Raji (cell line): ENCODE results near the gene RPS27L.

ENCODE experiments used
- POLR2A ChIP-seq: IDR thresholded peaks from 2 replicates; pipeline ENCODE4 v1.6.1; 2011; ENCODE audit warnings: low read depth, low read length, control low read depth; ENCODE audit not compliant: insufficient read depth

RPS27L gene

DNA sequence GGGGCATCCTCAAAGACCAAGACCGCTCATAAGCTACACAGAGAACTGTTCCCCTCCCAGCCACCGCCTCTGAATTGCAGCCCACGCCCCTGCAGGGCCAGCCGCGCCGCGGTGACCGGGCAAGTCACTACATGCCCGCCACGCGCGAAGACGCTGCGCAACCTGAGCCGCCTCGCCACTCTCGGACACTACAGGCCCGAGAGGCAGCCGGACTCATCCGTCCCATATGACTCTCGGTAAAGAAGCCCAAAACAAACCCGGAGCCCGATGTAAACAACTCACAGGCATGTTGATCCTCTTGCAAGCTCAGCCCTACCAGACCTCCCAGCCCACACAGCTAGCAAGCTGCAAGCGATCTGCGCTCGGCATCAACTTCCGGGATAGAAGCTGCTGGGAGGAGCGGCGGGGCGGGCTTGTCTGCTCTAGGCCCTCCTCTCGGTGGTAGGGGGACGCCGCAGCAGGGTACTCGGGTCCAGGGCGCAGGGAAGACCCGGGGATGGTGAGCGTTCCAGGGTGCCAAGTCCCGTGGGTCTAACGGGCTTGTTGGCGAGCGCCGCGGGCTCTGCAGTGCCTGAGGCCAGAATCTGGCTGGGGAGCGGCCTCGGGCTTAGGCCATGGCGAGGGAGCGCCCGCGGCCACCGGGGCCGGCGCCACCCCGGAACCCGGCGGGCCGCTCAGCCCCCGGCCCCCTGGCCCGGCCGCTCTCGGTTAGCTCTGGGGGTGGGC is at the start of gene RPS27L:
RPS27L (minus strand) TSS at position 360 of the 726 bp plus-strand sequence; CDS start at position 288, 72 bp downstream.
- TF ChIP-seq POLR2A: peak; percentile 96

GRCh38 chr15:63206079-63206478 is 48.8 kb upstream of the RPS27L start:
- TF ChIP-seq POLR2A: no peak

DNA sequence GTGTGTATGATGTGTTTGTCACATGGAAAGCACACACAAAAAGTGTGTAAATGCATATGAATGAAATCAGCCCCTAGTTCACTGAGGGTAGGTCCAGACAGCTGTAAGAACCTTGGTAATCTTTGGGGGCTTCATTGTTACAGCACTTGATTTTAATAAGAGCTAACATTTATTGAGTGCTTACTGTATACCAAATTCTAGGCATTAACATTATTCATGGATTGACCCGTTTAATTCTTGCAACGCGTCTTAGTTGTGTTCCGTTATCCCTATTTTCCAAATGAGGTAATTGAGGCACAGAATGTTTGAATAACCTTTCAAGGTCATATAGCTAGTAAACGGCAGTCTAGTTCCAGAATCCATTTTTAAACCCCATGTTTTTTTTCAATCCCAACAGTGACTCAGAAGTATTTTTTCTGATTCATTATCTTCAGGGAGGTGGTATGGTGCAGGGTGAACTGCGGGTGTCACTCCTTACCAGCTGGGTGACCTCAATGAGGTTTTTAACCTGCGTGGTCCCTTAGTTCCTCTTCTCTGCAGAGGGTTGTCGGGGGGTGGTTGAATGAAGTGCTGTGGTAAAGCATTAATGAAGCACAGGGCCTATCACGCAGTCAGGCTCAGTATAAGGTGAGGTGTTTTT is 46.3 kb upstream of the RPS27L start:
- no peak for TF ChIP-seq POLR2A

DNA sequence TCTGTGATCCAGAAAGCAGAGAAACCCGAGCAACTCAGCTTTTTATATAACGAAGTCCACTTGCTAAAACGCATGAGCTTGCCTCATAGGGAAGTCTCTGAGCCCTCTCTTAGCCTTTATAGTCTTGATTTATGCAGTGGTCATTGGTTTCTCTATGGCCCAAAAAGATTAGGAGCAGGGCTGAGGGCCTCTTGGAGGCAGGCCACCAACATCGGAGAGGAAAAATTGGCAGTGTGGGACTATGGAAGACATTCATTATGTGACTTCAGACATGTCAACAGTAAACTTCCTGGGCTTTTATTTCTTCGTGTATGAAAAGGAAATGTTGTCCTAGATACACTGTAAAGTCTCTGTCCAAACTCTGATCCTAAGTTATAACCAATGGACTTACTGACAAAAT is 45.6 kb upstream of the RPS27L start:
- TF ChIP-seq POLR2A: no peak

DNA sequence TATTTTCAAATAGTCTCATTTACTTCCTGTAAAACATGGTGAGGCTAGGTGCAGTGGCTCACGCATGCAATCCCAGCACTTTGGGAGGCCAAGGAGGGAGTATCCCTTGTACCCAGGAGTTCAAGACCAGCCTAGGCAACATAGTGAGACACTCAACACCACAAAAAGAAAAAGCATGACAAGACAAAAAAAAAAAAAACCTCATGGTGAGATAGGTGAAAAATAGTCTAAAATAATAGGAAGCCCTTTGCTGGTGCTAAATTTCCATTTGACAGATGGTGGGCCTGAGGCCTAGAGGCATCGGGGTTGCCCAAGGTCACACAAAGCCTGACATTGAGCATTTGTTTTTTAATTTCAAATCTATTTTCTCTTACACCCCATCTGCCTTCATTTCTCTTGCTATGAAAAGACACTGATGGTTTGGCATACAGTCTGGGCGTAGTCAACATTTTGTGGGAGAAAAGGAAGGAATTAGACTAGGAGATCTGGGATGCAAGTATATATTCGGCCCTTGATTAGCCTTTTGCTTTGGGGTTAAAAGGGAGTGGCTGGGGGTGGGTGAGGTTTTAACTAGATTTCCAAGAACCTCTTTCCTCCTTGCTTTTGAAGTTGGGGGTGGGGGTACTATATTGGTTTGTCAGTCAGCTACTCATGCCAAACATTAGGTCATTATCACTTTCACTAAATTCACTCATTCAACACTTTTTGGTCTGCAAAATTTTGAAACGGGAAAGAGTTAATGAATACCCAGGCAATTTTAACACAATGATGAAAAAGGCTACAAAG is 43.4 kb upstream of the RPS27L start:
- TF ChIP-seq POLR2A: no peak

GRCh38 chr15:63198371-63199250 is 41.3 kb upstream of the RPS27L start:
- no peak for TF ChIP-seq POLR2A

GRCh38 chr15:63197626-63198025 is 40.3 kb upstream of the RPS27L start:
- no peak for TF ChIP-seq POLR2A

DNA sequence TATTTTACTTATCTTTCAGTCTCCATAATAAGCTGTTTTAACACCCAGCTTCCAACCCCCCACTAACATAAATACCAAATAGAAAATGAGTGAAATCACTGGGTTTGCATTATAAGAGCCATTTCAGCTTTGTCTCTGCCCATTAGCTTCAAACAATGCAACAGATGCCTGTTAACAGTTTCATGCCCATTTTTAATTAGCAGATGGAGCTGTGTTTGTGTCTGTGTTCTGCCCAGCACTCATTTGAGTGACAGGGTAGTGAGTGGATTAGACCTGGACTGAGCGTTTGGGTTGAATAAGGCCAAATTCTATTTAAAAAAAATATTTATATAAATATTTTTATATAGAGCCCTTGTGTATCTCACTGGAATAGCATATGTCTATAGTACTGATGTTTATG is 39.6 kb upstream of the RPS27L start:
- no peak for TF ChIP-seq POLR2A

- no peak for TF ChIP-seq POLR2A
Observed at GRCh38 chr15:63195569-63196015, 38.3 kb upstream of the RPS27L start.

DNA sequence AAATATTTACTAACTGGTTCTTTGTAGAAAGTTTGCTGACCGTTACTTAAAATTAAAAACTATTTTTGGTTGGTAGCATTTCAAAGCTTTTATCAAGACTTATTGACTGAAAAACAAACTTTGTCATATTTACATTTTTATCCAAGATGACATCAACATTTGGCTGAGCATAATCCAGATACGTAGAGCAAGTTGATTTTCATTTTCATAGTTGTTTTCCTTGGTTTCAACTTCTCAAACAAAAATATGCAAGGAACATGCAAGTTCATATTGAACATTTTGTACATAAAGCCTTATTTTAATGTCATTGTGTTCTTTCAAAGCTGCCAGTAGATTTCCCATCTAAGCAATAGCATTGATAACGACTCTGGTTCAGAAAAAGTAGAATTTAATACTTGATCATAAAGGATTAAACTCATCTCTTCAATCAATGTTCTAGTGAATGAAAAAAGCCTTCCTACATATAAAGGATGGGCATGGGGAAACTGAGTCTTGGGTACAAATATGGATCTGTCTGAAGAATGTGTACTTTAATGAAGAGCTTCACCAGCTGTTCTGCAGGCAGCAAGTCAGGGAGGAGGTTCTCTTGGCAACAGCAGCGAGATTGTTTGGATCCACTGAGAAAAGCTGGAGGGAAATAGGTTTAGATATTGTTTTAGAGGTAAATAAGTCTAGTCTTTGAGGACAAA is 37.7 kb upstream of the RPS27L start:
- no peak for TF ChIP-seq POLR2A

DNA sequence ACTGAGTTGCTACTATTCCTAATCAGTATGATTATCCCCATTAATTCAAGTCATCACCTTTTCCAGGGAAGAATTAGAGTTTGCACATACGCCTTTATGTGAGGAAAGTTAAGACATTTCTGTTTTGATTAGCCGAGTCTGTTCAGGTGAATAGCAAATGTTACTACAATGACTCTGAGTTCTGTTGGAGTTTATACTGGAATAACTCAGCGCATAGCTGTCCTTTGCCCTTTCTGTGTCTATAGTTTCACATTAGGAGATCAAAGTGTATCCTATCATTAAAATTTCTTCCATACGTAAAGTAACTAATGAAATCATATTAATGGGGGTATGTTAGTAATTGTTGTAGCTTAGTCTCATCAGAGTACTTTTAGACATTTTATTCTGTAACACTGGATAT is 37.0 kb upstream of the RPS27L start:
- no peak for TF ChIP-seq POLR2A

- no peak for TF ChIP-seq POLR2A
Observed at GRCh38 chr15:63192619-63193206, 35.4 kb upstream of the RPS27L start.

- TF ChIP-seq POLR2A: no peak
Observed at GRCh38 chr15:63191895-63192618, 34.8 kb upstream of the RPS27L start.
